Measurements from ENCODE around the gene EMX1. TPM values are rescaled to one million over a fixed set of nuclear protein-coding genes. Genes with fewer than 3 reads are reported as not detected.

Gene EMX1
- total and polyA plus RNA-seq, 2 donors (not counting 1 experiment from before 2014, with no cell fraction given), result not detected

GRCh38 chr2:72956936-72957335 is 39.6 kb downstream of the EMX1 start:
- no peaks in the 10 kb centered on the region for H3K9me3 ChIP-seq (ENCODE audit: control insufficient read depth, insufficient read depth, low read depth, low read length)
- no peaks in the 10 kb centered on the region for H3K79me2 ChIP-seq (ENCODE audit: control insufficient read depth, insufficient read depth, low read length)
- no peaks in the 10 kb centered on the region for H4K20me1 ChIP-seq (ENCODE audit: control insufficient read depth, extremely low read depth, insufficient read depth, low read length)
- H3K27me3 ChIP-seq (ENCODE audit: control insufficient read depth, insufficient read depth, low read length), result no peaks in the 10 kb centered on the region
- no peak overlapping the region for H3K4me2 ChIP-seq (ENCODE audit: extremely low read depth, insufficient read depth, low read length)
- no peak overlapping the region for H3K9ac ChIP-seq (ENCODE audit: insufficient read depth, low read length)
- no peak for TF ChIP-seq CTCF (conservative IDR thresholded peaks at IDR 0.05 in 1 of 2, IDR thresholded peaks at IDR 0.05 in 1 of 2; ENCODE audit: low read depth in 1 of 2, low read length in 2 of 2)
- TF ChIP-seq EZH2 (IDR thresholded peaks at IDR 0.05; ENCODE audit: low read length, missing control alignments), result no peak
- H3K4me1 ChIP-seq (ENCODE audit: control insufficient read depth, extremely low read depth, insufficient read depth, low read length), result no peaks in the 10 kb centered on the region
- H3K36me3 ChIP-seq (ENCODE audit: control insufficient read depth, insufficient read depth, low read length), result no peaks in the 10 kb centered on the region
- DNase-seq (ENCODE audit: low read depth in 2 of 2), result no peak
- H3K27ac ChIP-seq (ENCODE audit: insufficient read depth, low read length), result no peak overlapping the region
- H2AFZ ChIP-seq (ENCODE audit: low read length), result no peak overlapping the region
- no peak overlapping the region for H3K4me3 ChIP-seq (replicated peaks in 1 of 4; ENCODE audit: control extremely low read depth in 1 of 4, insufficient read depth in 1 of 4, low read depth in 3 of 4, low read length in 4 of 4)

GRCh38 chr2:72958542-72959385 is 41.4 kb downstream of the EMX1 start:
- no peaks in the 10 kb centered on the region for H3K79me2 ChIP-seq (ENCODE audit: control insufficient read depth, insufficient read depth, low read length)
- H3K4me2 ChIP-seq (ENCODE audit: extremely low read depth, insufficient read depth, low read length), result no peak overlapping the region
- no peaks in the 10 kb centered on the region for H4K20me1 ChIP-seq (ENCODE audit: control insufficient read depth, extremely low read depth, insufficient read depth, low read length)
- H3K4me3 ChIP-seq (replicated peaks in 1 of 4; ENCODE audit: control extremely low read depth in 1 of 4, insufficient read depth in 1 of 4, low read depth in 3 of 4, low read length in 4 of 4), result no peak overlapping the region
- no peak for DNase-seq (ENCODE audit: low read depth in 2 of 2)
- no peak overlapping the region for H3K27ac ChIP-seq (ENCODE audit: insufficient read depth, low read length)
- no peaks in the 10 kb centered on the region for H3K4me1 ChIP-seq (ENCODE audit: control insufficient read depth, extremely low read depth, insufficient read depth, low read length)
- H2AFZ ChIP-seq (ENCODE audit: low read length), result no peak overlapping the region
- H3K36me3 ChIP-seq (ENCODE audit: control insufficient read depth, insufficient read depth, low read length), result no peaks in the 10 kb centered on the region
- no peaks in the 10 kb centered on the region for H3K27me3 ChIP-seq (ENCODE audit: control insufficient read depth, insufficient read depth, low read length)
- no peaks in the 10 kb centered on the region for H3K9me3 ChIP-seq (ENCODE audit: control insufficient read depth, insufficient read depth, low read depth, low read length)
- TF ChIP-seq EZH2 (IDR thresholded peaks at IDR 0.05; ENCODE audit: low read length, missing control alignments), result no peak
- no peak for TF ChIP-seq CTCF (conservative IDR thresholded peaks at IDR 0.05 in 1 of 2, IDR thresholded peaks at IDR 0.05 in 1 of 2; ENCODE audit: low read depth in 1 of 2, low read length in 2 of 2)
- H3K9ac ChIP-seq (ENCODE audit: insufficient read depth, low read length), result no peak overlapping the region

GRCh38 chr2:72959554-72959953 is 42.2 kb downstream of the EMX1 start:
- Histone ChIP-seq H3K9ac (ENCODE audit: insufficient read depth, low read length) (no peak overlapping the region), H3K4me1 (ENCODE audit: control insufficient read depth, extremely low read depth, insufficient read depth, low read length) (no peaks in the 10 kb centered on the region), H3K4me2 (ENCODE audit: extremely low read depth, insufficient read depth, low read length) (no peak overlapping the region), H3K9me3 (ENCODE audit: control insufficient read depth, insufficient read depth, low read depth, low read length) (no peaks in the 10 kb centered on the region), H3K4me3 (replicated peaks in 1 of 4; ENCODE audit: control extremely low read depth in 1 of 4, insufficient read depth in 1 of 4, low read depth in 3 of 4, low read length in 4 of 4) (no peak overlapping the region), H3K79me2 (ENCODE audit: control insufficient read depth, insufficient read depth, low read length) (no peaks in the 10 kb centered on the region), H3K27ac (ENCODE audit: insufficient read depth, low read length) (no peak overlapping the region), H3K36me3 (ENCODE audit: control insufficient read depth, insufficient read depth, low read length) (no peaks in the 10 kb centered on the region), H3K27me3 (ENCODE audit: control insufficient read depth, insufficient read depth, low read length) (no peaks in the 10 kb centered on the region), H4K20me1 (ENCODE audit: control insufficient read depth, extremely low read depth, insufficient read depth, low read length) (no peaks in the 10 kb centered on the region), H2AFZ (ENCODE audit: low read length) (no peak overlapping the region)
- no peak for DNase-seq (ENCODE audit: low read depth in 2 of 2)
- TF ChIP-seq CTCF (conservative IDR thresholded peaks at IDR 0.05 in 1 of 2, IDR thresholded peaks at IDR 0.05 in 1 of 2; ENCODE audit: low read depth in 1 of 2, low read length in 2 of 2) (no peak), EZH2 (IDR thresholded peaks at IDR 0.05; ENCODE audit: low read length, missing control alignments) (no peak)
